Measurements from ENCODE around the gene STAM.

DNA sequence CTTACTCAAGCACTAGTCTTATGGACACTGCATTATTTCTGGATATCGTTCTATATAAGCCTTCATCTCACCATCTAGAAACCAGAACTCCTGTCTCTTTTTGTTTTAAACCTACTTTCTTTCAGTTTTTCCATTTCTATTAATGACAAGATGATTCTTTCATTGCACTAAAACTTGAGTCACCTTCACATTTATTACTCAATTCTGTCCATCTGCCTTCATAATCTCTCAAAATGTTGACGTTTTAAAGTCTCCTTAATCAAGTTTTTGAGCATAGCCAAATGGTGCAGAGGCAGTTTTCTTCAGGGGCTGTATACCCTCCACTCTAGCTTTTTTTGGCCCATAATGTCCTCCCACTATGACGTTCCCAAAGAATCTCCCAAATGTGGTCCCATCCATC is 17.6 kb downstream of the STAM start:
- TF ChIP-seq POLR2A (IDR thresholded peaks at IDR 0.05): no peak
- TF ChIP-seq, protein P1, sequence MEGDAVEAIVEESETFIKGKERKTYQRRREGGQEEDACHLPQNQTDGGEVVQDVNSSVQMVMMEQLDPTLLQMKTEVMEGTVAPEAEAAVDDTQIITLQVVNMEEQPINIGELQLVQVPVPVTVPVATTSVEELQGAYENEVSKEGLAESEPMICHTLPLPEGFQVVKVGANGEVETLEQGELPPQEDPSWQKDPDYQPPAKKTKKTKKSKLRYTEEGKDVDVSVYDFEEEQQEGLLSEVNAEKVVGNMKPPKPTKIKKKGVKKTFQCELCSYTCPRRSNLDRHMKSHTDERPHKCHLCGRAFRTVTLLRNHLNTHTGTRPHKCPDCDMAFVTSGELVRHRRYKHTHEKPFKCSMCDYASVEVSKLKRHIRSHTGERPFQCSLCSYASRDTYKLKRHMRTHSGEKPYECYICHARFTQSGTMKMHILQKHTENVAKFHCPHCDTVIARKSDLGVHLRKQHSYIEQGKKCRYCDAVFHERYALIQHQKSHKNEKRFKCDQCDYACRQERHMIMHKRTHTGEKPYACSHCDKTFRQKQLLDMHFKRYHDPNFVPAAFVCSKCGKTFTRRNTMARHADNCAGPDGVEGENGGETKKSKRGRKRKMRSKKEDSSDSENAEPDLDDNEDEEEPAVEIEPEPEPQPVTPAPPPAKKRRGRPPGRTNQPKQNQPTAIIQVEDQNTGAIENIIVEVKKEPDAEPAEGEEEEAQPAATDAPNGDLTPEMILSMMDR (IDR thresholded peaks at IDR 0.05): no peak
